Measurements from ENCODE around the gene PRSS12.
"Not testable (repeated sequence)": the region's sequence is repeated elsewhere in the genome, so short reads cannot be mapped to it uniquely, and the experiment has no call there.

Gene PRSS12

GRCh38 chr4:118271788-118272187, 81.0 kb downstream of the PRSS12 start:
- DNase-seq: no peak

- DNase-seq: no peak
These were observed 82.3 kb downstream of the PRSS12 start for GRCh38 chr4:118270492-118270891.

- DNase-seq: no peak
These were observed 84.0 kb downstream of the PRSS12 start for GRCh38 chr4:118268780-118269179.

GRCh38 chr4:118266145-118266496, 86.7 kb downstream of the PRSS12 start:
- DNase-seq: not testable (repeated sequence)

GRCh38 chr4:118265312-118266144, 87.3 kb downstream of the PRSS12 start:
- no peak for DNase-seq

GRCh38 chr4:118264096-118264495, 88.7 kb downstream of the PRSS12 start:
- no peak for DNase-seq

- DNase-seq: no peak
These were observed 92.5 kb downstream of the PRSS12 start for GRCh38 chr4:118260309-118260708.

GRCh38 chr4:118259111-118259510, 93.7 kb downstream of the PRSS12 start:
- DNase-seq: no peak

GRCh38 chr4:118254368-118254767, 98.4 kb downstream of the PRSS12 start:
- no peak for DNase-seq

- DNase-seq: no peak
These were observed 102.9 kb downstream of the PRSS12 start for GRCh38 chr4:118249890-118250289.

- DNase-seq: no peak
These were observed 115.3 kb downstream of the PRSS12 start for GRCh38 chr4:118237531-118237930.

- DNase-seq: no peak
These were observed 117.2 kb downstream of the PRSS12 start for GRCh38 chr4:118235566-118236120.

All from NCI-H1105 (cell line).